Amygdala (tissue), 56 donors: Measurements from ENCODE around the gene HSF2BP.
"Not testable (repeated sequence)": the region's sequence is repeated elsewhere in the genome, so short reads cannot be mapped to it uniquely, and the experiment has no call there.

ENCODE experiments used
- DNase-seq, 56 donors: peaks; one replicate each; lab custom pipeline; 2025; lab: John Stamatoyannopoulos, UW

HSF2BP gene

GRCh38 chr21:43659136-43660000 lies at the start of gene HSF2BP, which contains the start of gene RRP1B:
HSF2BP (minus strand) TSS chr21:43659488; CDS start chr21:43658096, 1,392 bp downstream.
RRP1B (plus strand) TSS chr21:43659560; CDS start chr21:43659665, 105 bp downstream.
- DNase-seq = peak in 50 of 56 donors; percentile 14 to 84 (median 57)

- DNase-seq = no peak
These were observed 49.6 kb upstream of the HSF2BP start for GRCh38 chr21:43708745-43709381.

- DNase-seq = no peak
These were observed 48.2 kb upstream of the HSF2BP start for GRCh38 chr21:43707462-43707861.

- DNase-seq = peak in 2 of 56 donors; percentile 32 to 35
These were observed 44.0 kb upstream of the HSF2BP start for GRCh38 chr21:43703035-43703880.

GRCh38 chr21:43702785-43703034 lies 43.4 kb upstream of the HSF2BP start:
- DNase-seq = no peak

- no peak for DNase-seq
These were observed 42.9 kb upstream of the HSF2BP start for GRCh38 chr21:43701936-43702784.

GRCh38 chr21:43699933-43700599 lies 40.8 kb upstream of the HSF2BP start:
- peak in 2 of 56 donors; percentile 17 to 23 for DNase-seq

GRCh38 chr21:43699492-43699777 lies 40.1 kb upstream of the HSF2BP start:
- DNase-seq = not testable (repeated sequence)

- DNase-seq = no peak
These were observed 38.7 kb upstream of the HSF2BP start for GRCh38 chr21:43697758-43698643.

- DNase-seq = no peak
These were observed 36.9 kb upstream of the HSF2BP start for GRCh38 chr21:43696214-43696613.

GRCh38 chr21:43694437-43695079 lies 35.3 kb upstream of the HSF2BP start:
- no peak for DNase-seq

GRCh38 chr21:43693981-43694380 lies 34.7 kb upstream of the HSF2BP start:
- DNase-seq = no peak

GRCh38 chr21:43692949-43693348 lies 33.7 kb upstream of the HSF2BP start:
- DNase-seq = no peak

GRCh38 chr21:43691801-43692200 lies 32.5 kb upstream of the HSF2BP start:
- no peak for DNase-seq

- DNase-seq = no peak
These were observed 32.0 kb upstream of the HSF2BP start for GRCh38 chr21:43691086-43691795.

- DNase-seq = no peak
These were observed 31.1 kb upstream of the HSF2BP start for GRCh38 chr21:43690346-43690745.

GRCh38 chr21:43689556-43690337 lies 30.5 kb upstream of the HSF2BP start:
- DNase-seq = no peak
